Sigmoid colon (tissue), 4 donors: ENCODE data around the gene TRIM25.

ENCODE experiments used
- CTCF ChIP-seq, 4 experiments: fragments of 450-650 bp in 3 of 4; fragments of 200-600 bp in 1 of 4; IDR thresholded peaks; one replicate each; pipeline ENCODE4 v1.5.1; 2016 to 2019; ENCODE audit warnings: antibody characterized with exemption in 4 of 4, mild to moderate bottlenecking in 3 of 4, moderate library complexity in 2 of 4
- POLR2A ChIP-seq, 2 donors: fragments of 450-650 bp; IDR thresholded peaks; one replicate each; pipeline ENCODE4 v1.6.1; 2016; ENCODE audit warnings: antibody characterized with exemption in 2 of 2, mild to moderate bottlenecking in 2 of 2, moderate library complexity in 2 of 2
- POLR2AphosphoS5 ChIP-seq, 4 donors: sonication (generic); formaldehyde crosslinking; IDR thresholded peaks; one replicate each; pipeline ENCODE4 v1.6.1; 2017; ENCODE audit warnings: antibody characterized with exemption in 4 of 4

- TF ChIP-seq CTCF (IDR thresholded peaks at IDR 0.05): no peak
- no peak for TF ChIP-seq POLR2A (IDR thresholded peaks at IDR 0.05)
- TF ChIP-seq POLR2AphosphoS5 (IDR thresholded peaks at IDR 0.05): no peak
Observed at GRCh38 chr17:56850591-56850990, 63.3 kb downstream of the TRIM25 start.
